ENCODE results near the gene OSBPL2.

OSBPL2 gene

DNA sequence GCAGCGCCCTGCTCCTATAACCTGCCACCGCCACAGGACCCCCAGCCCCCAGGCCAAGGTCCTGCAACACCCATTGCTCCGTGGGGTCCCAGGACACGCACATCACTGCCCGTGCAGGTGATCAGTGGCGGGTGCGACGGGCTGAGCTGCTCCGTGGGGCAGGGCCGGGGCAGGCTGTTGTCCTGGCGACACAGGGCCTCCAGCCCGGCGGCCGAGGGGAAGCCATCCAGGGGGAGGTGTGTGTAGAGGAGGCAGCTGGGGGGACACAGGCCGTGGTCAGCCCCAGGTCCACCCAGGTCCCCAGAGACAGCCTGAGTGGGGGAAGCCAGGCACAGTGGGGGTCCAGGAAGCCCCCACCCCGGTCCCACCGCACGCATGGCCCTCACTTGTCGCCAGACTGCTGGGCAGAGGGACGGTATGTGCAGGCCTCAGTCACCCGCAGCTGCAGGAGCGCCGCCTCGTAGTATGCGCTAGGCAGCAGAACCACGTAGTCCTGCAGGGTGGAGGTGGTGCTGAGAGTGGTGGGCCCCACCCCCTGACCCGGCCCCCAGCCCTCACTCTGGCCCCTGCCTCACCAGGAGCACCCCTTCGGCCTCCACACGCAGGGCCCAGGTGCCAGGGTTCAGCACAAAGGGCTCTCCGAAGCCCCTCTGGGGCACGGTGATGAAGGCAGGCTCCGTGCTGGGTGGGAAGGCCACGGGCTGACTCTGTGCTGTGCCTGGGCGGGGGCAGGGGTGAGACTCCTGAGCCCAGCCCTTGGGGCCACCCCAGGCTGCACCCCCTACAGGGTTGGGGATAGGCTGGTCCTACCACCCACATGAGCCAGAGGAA lies 94.9 kb downstream of the OSBPL2 start:
- DNase-seq, result no peak

DNA sequence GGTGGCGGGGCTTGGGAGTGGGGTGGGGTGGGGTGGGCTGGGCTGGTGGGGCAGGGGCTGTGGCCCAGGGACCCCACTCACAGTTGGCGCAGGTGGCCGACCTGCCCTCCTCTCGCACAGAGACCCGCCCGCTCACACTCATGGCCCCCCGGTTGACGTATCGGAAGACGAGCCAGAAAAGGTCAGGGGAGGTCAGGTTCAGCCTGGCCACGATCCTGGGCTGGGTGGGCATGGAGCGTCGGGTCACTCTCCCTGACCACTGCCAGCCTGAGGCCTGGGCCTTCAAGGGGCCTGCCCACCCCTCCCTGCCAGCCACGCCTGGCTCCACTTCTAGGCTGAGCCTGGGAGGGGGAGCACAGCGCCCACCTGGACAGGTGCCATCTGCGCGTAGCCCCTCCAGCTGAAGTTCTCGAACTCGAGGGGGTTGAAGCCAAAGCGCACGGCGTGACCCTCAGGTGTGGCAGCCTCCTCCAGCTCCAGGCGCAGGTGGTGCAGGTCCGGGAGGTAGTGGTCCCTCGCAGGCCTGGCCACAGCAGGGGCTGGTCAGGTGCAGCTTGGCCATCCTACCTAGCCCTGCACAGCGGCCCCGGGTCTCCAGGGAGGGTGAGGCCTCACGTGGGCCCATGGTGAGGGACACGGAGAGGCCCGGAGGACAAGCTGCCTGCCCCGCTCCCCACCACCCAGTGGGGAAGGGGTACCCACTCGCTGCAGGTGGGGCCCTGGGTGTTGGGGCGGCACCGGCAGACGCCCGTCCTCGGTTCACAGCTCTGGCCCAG lies 95.7 kb downstream of the OSBPL2 start:
- DNase-seq, result no peak

DNA sequence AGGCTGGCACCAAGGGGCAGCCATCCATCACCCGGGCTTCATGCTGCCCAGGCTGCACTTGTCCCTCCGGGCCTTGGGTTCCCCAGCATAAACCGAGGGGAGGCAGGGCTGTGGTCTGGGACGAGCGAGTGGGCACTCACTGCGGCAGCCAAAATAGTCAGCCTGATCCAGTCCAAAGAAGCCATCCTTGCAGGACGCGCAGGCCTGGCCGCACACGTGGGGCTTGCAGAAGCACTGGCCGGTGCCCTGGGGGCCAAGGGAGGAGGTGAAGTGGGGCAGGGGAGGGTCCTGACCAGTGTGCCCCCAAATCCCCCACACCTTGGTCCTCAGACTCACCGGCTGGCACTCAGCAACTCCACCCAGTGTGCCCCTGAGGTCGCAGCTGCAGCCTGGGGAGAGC lies 96.6 kb downstream of the OSBPL2 start:
- DNase-seq, result no peak

GRCh38 chr20:62335532-62335931 lies 97.2 kb downstream of the OSBPL2 start:
- DNase-seq, result no peak

DNA sequence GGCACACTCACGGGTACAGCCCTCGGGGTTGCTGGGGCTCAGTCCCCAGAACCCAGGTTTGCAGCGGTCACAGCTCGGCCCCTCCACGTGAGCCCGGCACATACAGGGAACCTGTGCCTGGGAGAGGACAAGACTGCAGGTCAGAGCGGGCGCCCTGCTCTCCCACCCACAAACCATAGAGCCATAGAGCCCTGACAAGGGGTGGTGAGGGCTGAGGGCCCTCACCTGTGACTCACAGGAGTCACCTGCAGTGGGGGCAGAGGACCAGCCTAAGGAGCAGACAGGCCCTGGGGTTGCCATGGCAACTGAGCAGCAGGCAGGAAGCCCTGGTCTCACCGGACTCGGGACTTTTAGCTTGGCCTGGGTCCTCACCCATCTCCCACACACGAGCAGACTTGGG lies 98.0 kb downstream of the OSBPL2 start:
- no peak for DNase-seq

DNA sequence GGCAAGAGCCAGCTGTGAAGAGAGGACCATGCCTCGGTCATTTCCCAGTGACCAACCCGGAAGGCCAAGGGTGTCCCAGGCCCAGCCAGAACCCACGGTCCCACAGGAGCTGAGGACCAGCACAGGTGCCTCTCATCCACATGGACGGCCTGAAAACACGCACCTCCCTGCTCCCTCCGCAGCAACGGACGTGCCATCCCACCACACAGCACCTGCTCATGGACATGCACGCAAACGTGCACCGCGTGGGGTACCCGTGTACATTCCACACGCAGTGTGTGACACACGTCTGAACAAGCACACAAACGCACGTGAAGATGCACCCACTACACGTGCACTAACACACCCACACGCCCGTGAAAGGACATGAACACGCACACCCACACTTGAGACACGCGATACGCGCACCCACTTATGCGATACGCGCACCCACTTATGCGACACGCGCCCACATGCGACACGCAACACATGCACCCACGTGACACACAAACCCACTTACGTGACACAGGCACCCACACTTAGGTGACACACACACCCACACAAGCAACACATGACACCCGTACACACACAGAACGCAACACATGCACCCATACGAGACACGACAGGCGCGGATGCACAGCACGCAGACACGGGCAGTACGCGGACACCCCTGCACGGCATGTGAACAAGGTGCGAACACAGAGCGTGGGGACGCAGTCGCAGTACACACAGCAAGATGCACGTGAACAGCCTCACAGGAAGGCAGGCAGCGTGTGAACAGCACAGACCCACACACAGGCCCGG lies 98.6 kb downstream of the OSBPL2 start:
- DNase-seq, result no peak

DNA sequence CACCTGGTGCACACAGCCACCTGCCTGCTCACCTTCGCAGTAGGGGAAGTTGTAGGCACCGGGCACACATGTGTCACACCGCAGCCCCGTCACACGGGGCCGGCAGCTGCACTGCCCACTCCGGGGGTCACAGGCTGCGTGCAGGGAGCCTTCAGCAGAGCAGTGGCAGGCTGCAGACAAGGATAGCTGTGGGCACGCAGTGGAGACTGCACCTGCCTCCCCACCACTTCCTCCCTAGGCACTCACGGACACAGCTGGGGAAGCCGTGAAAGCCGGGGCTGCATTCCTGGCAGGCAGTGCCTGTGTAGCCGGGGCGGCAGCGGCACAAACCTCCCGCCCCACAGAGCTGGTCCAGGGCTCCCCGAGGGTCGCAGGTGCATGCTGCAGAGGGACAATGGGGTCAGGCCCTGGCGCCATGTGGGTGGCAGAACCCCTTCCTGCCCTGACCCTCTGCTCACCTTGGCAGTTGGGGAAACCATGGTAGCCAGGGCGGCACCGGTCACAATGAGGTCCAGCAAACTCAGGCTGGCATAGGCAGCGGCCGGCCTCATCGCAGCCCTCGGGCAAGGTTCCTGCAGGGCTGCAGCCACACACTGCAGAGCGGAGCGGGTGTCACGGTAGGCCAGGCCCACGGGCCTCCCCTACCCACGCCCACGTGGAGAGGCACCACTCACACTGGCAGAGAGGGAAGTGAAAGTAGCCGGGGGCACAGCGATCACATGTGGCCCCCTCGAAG lies 99.4 kb downstream of the OSBPL2 start:
- no peak for DNase-seq

GRCh38 chr20:62338294-62338620 lies 99.9 kb downstream of the OSBPL2 start:
- DNase-seq, result no peak

GRCh38 chr20:62339647-62340062 lies 101.3 kb downstream of the OSBPL2 start:
- no peak for DNase-seq

- DNase-seq, result no peak
These were observed 104.6 kb downstream of the OSBPL2 start for GRCh38 chr20:62342910-62343309.

- no peak for DNase-seq
These were observed 105.8 kb downstream of the OSBPL2 start for GRCh38 chr20:62344092-62344491.

- no peak for DNase-seq
These were observed 106.5 kb downstream of the OSBPL2 start for GRCh38 chr20:62344782-62345181.

Measured in anterior cingulate cortex (tissue), 58 donors.